ENCODE measurements around the gene BANF2. TPM values are rescaled to one million over a fixed set of nuclear protein-coding genes. Genes with fewer than 3 reads are reported as not detected.

BANF2 gene
- total and polyA plus RNA-seq, 2 of the 8 experiments (the other 6 are each of a cell fraction or from before 2014, with no cell fraction given): not detected

DNA sequence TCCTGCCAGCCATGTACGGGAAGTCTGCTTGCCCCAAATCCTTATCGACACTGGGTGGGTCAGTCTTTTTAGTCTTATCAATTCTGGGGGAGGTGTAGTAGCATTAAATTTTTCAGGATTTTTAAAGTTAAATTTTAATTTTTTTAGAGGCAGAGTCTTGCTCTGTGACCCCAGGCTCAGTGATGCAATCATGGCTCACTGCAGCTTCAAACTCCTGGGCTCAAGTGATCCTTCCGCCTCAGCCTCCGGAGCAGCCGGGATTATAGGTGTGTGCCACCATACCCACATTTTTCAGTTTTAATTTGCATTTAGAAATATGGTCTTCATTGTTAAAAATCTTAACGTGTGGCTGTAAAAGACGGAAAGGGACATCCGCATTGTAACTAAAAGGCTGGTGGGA is 51.9 kb downstream of the BANF2 start:
- peak overlapping the region; percentile 79 for H4K91ac ChIP-seq (replicated peaks; ENCODE audit: insufficient read length, low read length)
- H3K23ac ChIP-seq (ENCODE audit: insufficient read length): no peak overlapping the region
- H2BK120ac ChIP-seq (replicated peaks; ENCODE audit: low read depth, low read length): peak overlapping the region; percentile 91
- CTCF ChIA-PET (ENCODE audit: partially characterized antibody): interaction anchor here (1.4 kb wide), 1 partner anchor 89 kb away, joined by 4 read pairs; no protein-coding TSS in a partner anchor
- no peaks in the 10 kb centered on the region for H3K36me3 ChIP-seq (ENCODE audit: control insufficient read depth in 2 of 4, insufficient read depth in 4 of 4, low read length in 3 of 4)
- no peak overlapping the region for H2BK15ac ChIP-seq (ENCODE audit: low read length)
- peak overlapping the region in 1 of 2 experiments; percentile 40; a peak in 1 of 4 replicates for H3K4me2 ChIP-seq (ENCODE audit: insufficient read depth in 1 of 2, low read depth in 2 of 2, low read length in 2 of 2)
- WGBS, 2 experiments (ENCODE audit: extremely low coverage in 1 of 2, insufficient coverage in 1 of 2, insufficient read length in 1 of 2, insufficient replicate concordance in 2 of 2, low coverage in 1 of 2, low lambda C conversion rate in 2 of 2, missing lambda C conversion rate in 1 of 2): 85% methylated on average over 8 of the region's 8 CpGs; no CpG with 5 or more reads in 1 of the 2 experiments
- FAIRE-seq (no peak), DNase-seq (ENCODE audit: low read depth in 1 of 2, low spot score in 2 of 2) (no peak)
- H2BK5ac ChIP-seq (ENCODE audit: low read depth, low read length): peak overlapping the region; percentile 54; the same call in 1 of the 2 replicates
- H4K5ac ChIP-seq (ENCODE audit: insufficient read length, low read depth, low read length): no peak overlapping the region
- H3K4me3 ChIP-seq (ENCODE audit: extremely low read depth in 1 of 4, insufficient read depth in 2 of 4, low read depth in 3 of 4, low read length in 4 of 4): no peak overlapping the region
- no peaks in the 10 kb centered on the region for H3K79me1 ChIP-seq (ENCODE audit: low read depth, low read length)
- peaks cover 4 to 13% (median 11%) of the 10 kb centered on the region in 4 experiments for H3K4me1 ChIP-seq (replicated peaks in 1 of 4; ENCODE audit: control insufficient read depth in 3 of 4, insufficient read depth in 4 of 4, low read length in 3 of 4)
- no peak overlapping the region for H2AFZ ChIP-seq (ENCODE audit: low read length)
- H3K56ac ChIP-seq (replicated peaks; ENCODE audit: insufficient read length, low read depth, low read length): no peak overlapping the region
- H3K27ac ChIP-seq (ENCODE audit: low read depth, low read length): no peak overlapping the region
- H2AK5ac ChIP-seq (ENCODE audit: low read depth, low read length): no peak overlapping the region
- H4K8ac ChIP-seq (ENCODE audit: extremely low read depth, insufficient read depth, low read length): no peak overlapping the region
- H3K4ac ChIP-seq (replicated peaks; ENCODE audit: insufficient read length, low read depth, low read length): no peak overlapping the region
- no peaks in the 10 kb centered on the region for H3K79me2 ChIP-seq (ENCODE audit: control insufficient read depth in 1 of 2, insufficient read depth in 2 of 2, low read length in 2 of 2)
- POLR2A ChIA-PET (ENCODE audit: partially characterized antibody): interaction anchor here (0.9 kb wide), 1 partner anchor 220 kb away, joined by 3 read pairs; the partner anchor contains the start of gene BFSP1
- no peak overlapping the region for H3K14ac ChIP-seq (ENCODE audit: insufficient read length)
- no peaks in the 10 kb centered on the region for H4K20me1 ChIP-seq (replicated peaks in 1 of 2; ENCODE audit: control insufficient read depth in 1 of 2, insufficient read depth in 2 of 2, low read length in 2 of 2)
- no peaks in the 10 kb centered on the region for H3K23me2 ChIP-seq (ENCODE audit: low read depth, low read length)
- H3K9me3 ChIP-seq (ENCODE audit: insufficient read depth in 2 of 2, low read depth in 1 of 2, low read length in 1 of 2): no peaks in the 10 kb centered on the region; a peak in 1 of 4 replicates
- H3K27me3 ChIP-seq (replicated peaks in 1 of 4; ENCODE audit: control insufficient read depth in 3 of 4, extremely low read depth in 1 of 4, insufficient read depth in 3 of 4, low read length in 3 of 4): peaks cover 0 to 2% (median 0%) of the 10 kb centered on the region in 4 experiments; a peak in 2 of 7 replicates
- no peak for TF ChIP-seq GTF2F1 (IDR thresholded peaks at IDR 0.05; ENCODE audit: borderline replicate concordance, low read depth, low read length)
- no peak for TF ChIP-seq NRF1 (IDR thresholded peaks at IDR 0.05; ENCODE audit: low read depth, low read length)
- 0 out of 2 replicates have a peak, but pooled peaks have one; percentile 39 for TF ChIP-seq CEBPB (IDR thresholded peaks at IDR 0.05; ENCODE audit: low read depth, low read length)
- TF ChIP-seq BACH1 (IDR thresholded peaks at IDR 0.05; ENCODE audit: low read length): no peak
- TF ChIP-seq FOSL1 (IDR thresholded peaks at IDR 0.05; ENCODE audit: insufficient read depth, low read depth, low read length): no peak
- TF ChIP-seq ASH2L (IDR thresholded peaks at IDR 0.05; ENCODE audit: low read length): no peak
- TF ChIP-seq CTBP2 (IDR thresholded peaks at IDR 0.05; ENCODE audit: borderline replicate concordance, insufficient read depth, insufficient read length, low read length): no peak
- TF ChIP-seq RAD21 (IDR thresholded peaks at IDR 0.05 in 1 of 2, conservative IDR thresholded peaks at IDR 0.05 in 1 of 2; ENCODE audit: low read depth in 2 of 2, low read length in 2 of 2): no peak
- peak overlapping the region; percentile 93; the same call in 1 of the 2 replicates for H2BK12ac ChIP-seq (ENCODE audit: low read depth, low read length)
- H3K9ac ChIP-seq (replicated peaks in 1 of 4; ENCODE audit: extremely low read depth in 1 of 4, low read depth in 3 of 4, low read length in 3 of 4): no peak overlapping the region
- no peak overlapping the region for H3K18ac ChIP-seq (ENCODE audit: extremely low read depth, low read length)
- peak overlapping the region; percentile 67 for H2BK20ac ChIP-seq (ENCODE audit: low read length)
